Epidermal melanocyte (primary cell): Measurements from ENCODE around the gene RNF31.

ENCODE experiments used
- DNase-seq: peaks from one replicate; pipeline ENCODE4 v3.0.0; 2011; ENCODE audit warnings: low spot score; ENCODE audit not compliant: insufficient read length

RNF31 gene

DNA sequence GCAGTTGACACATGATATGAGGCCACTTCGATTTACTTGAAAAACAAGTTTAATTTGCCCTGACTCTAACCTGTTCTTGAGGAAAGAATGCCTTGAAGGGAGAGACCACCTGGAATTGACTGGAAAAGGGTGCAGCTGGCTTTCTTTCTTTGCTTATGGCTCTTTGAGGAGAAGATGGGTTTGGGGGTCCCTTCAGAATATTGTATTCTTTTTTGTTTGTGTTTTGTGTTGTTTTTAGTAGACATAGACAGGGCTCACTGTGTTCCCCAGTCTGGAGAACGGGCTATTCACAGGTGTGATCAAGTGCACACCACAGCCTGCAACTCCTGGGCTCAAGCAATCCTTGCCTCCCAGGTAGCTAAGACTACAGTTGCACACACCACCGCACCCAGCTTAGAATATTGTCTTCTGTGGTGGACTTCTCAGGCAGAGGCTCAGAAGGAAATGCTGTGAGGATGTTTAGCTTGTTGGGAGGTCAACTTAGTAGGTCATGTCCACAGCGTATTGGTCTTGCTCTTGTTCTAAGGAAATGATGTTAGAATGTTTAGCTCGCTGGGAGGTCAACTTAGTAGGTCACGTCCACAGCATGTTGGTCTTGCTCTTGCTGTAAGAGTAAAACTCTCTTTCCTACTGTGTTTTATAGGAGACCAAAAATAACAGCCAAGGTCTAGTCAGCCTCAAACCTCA is 31.0 kb upstream of the RNF31 start:
- no peak for DNase-seq

DNA sequence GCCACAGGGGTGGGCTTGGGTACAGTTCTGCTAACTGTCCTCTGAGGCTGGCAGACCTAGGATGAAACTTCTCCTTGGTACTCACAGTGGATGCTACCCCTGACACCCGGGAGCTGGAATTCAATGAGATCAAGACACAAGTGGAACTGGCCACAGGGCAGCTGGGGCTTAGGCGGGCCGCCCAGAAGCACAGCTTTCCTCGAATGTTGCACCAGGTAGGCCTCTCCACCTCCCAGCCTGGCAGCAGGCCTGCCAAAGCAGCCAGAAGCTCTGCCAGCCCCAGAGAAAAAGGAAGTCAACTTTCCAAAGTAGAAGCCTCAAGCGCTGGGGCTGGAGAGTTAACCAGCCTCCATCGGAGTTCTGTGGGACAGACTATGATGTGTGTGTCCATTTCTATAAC is 30.1 kb upstream of the RNF31 start:
- DNase-seq, result no peak

DNA sequence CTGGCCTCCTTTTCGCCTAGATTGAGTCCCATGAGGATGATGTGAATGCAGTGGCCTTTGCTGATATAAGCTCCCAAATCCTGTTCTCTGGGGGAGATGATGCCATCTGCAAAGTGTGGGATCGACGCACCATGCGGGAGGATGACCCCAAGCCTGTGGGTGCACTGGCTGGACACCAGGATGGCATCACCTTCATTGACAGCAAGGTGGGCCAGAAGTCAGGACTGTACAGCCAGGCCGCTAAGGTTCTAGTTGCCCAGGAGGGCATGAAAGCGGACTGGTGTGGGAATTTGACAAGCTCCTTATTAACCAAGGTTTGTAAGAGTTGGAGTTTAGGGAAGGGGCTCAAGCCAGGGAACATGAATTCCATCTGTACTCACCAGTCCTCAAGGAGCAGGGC is 27.6 kb upstream of the RNF31 start:
- no peak for DNase-seq

DNA sequence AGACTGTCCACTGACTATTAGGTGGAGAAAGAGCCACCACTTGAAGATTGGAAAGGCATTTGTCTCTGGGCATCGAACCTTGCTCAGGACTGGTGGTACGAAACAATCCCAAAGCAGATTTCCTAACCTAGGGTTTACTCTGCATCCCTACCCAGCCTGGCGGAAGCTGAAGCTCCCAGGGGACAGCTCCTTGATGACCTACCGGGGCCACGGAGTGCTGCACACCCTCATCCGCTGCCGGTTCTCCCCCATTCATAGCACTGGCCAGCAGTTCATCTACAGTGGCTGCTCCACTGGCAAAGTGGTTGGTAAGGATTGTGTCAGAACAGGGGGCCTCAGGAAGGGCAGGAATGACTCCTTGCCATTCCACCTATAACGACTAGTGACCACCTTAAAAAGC is 26.1 kb upstream of the RNF31 start:
- DNase-seq, result no peak

DNA sequence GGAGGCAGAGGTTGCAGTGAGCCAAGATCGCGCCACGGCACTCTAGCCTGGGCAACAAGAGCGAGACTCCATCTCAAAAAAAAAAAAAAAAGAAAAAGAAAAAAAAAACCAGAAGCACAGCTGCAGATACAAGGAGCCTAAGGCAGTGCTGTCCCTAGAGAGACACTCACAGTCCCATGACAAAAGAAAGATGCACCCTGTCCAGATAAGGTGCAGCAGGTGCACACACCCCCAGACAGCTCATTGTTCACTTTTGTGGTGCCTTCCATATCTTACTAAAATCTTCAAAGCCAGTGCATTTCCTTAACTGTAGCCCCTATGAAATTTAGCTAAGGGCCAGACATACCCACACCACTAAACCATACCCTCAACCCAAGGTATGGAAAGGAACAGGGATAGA is 24.9 kb upstream of the RNF31 start:
- DNase-seq, result no peak

DNA sequence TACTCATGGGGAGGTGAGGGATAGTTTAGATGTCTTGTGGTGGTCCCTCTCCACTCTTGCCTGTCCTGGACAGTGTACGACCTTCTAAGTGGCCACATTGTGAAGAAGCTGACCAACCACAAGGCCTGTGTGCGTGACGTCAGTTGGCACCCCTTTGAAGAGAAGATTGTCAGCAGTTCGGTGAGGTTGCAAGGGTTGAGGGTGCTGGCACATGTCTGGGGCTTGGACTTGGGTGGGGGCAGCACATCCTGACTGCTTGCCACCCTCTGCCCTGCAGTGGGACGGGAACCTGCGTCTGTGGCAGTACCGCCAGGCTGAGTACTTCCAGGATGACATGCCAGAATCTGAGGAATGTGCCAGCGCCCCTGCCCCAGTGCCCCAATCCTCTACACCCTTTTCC is 24.4 kb upstream of the RNF31 start:
- DNase-seq, result no peak

DNA sequence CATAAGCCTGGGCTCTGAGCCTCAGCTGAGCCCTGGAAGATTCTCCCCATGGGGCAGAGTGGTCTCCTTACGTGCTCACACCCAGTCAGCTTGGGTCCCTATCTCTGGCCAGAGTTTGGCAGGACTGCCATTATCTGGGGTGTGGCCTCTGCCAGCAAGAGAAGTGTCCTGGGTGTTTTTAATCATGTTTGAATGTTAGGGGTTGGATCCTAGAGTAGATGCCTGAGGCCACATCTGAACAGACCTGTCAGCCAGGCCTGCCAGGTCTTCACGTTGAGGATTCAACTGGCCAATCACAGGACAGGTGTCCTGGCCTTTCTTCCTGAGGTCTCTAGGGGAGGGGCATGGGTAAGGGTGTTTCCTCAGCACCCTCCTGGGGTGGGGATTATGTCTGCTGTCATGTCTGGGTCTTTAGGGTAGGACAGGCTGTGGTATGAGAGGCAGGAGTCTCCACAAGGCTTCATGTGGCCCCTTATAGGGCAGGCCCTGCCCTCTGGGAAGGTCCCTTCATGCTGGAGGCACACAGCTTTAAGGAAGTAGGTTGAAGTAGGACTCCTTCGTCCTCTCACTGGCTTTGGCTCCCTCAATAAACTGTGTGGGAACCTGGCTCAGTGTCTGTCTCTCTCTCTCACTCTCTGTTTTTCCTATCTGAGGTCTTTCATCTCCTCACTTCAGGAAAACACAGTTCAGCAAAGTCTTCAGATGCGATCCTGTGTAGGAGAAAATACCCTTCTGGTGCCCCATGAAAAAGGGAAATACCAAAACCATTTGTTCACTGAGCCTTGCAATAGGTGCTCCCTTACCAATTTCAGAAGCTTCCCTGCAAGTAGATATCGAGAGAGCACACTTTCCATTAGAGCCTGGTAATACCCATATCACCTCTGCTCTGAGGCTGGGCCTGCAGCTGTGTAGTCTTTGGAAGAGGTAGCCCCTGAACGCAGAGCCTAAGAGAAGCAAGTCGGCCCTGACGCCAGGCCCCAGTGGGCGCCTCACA is 23.6 kb upstream of the RNF31 start:
- no peak for DNase-seq

DNA sequence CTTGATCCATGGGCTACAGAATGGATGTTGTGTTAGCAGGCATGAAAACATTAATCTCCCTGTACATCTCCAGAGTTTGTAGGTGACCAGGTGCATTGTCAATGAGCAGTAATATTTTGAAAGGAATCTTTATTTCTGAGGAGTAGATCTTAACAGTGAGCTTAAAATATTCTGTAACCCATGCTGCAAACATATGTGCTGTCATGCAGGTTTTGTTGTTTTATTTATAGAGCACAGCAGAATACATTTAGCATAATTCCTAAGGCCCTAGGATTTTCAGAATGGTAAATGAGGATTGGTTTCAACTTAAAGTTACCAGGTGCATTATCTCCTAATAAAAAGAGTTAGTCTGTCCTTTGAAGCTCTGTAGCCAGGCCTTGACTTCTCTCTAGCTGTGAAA is 20.4 kb upstream of the RNF31 start:
- no peak for DNase-seq

DNA sequence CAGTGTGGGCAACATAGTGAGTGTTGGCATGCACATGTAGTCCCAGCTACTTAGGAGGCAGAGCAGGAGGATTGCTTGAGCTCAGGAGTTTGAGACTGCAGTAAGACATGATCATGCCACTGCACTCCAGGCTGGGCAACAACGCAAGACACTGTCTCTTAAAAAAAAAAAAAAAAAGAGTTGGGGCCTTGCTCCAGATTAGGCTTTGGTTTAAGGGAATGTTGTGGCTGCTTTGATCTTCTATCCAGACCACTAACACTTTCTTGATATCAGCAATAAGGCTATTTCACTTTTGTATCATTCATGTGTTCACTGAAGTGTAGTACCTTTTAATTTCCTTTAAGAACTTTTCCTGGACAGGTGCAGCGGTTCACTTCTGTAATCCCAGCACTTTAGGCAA is 19.6 kb upstream of the RNF31 start:
- DNase-seq, result no peak

DNA sequence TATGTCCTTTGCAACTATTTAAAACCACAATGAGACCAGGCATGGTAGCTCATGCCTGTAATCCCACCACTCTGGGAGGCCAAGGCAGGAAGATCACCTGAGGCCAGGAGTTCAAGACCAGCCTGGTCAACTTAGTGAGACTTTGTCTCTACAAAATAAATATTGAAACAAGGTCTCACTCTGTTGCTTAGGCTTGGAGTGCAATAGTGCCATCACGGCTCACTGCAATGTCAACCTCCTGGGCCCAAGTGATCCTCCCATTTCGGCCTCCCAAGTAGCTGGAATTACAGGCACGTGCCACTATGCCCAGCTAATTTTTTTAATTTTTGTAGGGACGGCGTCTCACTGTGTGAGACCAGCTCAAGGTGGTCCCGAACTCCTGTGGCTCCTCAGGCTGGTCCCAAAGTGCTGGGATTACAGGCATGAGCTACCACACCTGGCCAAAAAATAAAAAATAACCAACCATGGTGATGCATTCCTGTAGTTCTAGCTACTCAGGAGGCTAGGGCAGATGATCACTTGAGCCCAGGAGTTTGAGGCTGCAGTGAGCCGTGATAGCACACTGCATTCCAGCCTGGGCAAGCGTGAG is 17.8 kb upstream of the RNF31 start:
- DNase-seq, result no peak

DNA sequence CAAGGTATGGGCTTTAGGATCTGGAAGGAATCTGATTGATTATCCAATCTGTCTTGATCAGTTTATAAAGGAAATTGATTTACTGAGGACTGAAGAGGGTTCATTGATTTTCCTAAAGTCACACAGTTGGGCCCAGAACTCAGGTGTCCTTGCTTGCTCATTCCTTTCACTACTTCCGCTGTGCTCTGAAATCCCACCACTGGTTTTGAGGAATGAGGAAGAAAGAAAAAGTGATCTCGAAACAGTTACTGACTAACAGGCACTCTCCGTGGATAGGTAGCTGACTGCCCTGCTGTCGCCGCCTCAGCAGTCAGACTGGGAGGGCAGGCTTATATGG is 16.9 kb upstream of the RNF31 start, which contains the start of gene FITM1:
Gene FITM1, plus strand, starts transcription at position 280 of the 337 bp plus-strand sequence. CDS start 905 bp downstream, outside the sequence.
- no peak for DNase-seq

DNA sequence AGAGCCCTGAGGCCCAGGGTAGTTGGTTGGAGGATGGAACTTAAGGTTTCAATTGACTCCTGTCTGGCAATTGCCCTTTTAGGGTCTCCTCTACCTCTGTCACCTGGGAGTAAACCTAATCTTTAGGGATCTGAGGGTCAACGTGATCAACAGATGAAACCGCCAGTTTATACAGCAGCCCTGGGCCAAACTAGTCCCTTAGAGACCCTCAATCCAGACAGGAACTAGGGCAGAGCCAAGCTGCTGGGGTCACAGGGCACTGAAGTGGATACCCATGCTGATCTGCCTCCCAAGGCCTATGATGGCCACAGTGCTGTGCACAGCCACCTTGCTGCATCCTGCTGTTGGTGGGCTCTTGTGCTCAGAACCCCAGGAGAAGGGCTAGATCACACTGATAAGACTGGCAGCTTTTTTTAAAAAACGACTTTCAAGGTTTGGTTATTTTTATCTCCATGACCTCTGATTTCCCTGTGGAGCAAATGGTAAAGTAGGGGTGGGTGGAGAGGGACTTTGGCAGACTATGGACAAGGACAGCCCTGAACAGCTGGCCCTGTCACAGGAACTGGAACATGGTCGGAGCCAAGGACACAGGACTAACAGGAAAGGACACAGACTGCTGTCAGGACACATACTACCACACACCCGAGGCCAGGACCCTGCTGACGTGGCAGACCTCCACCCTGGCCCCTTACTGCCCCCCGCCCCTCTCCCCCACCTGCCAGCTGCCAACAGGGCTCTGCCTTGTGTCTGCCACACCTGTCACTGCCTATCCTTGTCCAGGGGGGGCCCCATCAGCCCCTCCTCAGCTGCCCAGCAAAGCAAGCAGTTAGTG is 16.4 kb upstream of the RNF31 start:
- no peak for DNase-seq

DNA sequence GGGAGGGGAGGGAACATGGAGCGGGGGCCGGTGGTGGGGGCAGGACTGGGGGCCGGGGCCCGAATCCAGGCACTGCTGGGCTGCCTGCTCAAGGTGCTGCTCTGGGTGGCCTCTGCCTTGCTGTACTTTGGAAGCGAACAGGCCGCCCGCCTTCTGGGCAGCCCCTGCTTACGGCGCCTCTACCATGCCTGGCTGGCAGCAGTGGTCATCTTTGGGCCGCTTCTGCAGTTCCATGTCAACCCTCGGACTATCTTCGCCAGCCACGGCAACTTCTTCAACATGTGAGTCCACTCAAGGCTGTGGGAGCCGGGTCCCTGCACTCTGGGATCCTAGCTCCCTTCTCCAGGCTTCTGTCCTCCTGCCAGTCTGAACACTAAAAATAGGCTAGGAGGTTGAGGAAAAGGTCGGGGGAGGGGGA is 15.7 kb upstream of the RNF31 start:
- no peak for DNase-seq

DNA sequence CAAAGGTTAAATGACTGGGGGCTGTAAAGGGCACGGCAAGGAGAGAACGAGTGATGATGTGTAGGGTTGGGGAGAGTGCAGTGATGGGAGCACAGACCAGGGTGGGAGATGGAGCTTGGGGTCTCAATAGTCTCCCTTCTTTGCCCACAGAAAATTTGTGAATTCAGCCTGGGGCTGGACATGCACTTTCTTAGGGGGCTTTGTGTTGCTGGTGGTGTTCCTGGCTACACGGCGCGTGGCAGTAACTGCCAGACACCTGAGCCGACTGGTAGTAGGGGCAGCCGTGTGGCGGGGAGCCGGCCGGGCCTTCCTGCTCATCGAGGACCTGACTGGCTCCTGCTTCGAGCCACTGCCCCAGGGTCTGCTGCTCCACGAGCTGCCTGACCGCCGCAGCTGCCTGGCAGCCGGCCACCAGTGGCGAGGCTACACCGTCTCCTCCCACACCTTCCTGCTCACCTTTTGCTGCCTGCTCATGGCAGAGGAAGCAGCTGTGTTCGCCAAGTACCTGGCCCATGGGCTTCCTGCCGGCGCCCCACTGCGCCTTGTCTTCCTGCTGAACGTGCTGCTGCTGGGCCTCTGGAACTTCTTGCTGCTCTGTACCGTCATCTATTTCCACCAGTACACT is 15.1 kb upstream of the RNF31 start:
- no peak for DNase-seq

DNA sequence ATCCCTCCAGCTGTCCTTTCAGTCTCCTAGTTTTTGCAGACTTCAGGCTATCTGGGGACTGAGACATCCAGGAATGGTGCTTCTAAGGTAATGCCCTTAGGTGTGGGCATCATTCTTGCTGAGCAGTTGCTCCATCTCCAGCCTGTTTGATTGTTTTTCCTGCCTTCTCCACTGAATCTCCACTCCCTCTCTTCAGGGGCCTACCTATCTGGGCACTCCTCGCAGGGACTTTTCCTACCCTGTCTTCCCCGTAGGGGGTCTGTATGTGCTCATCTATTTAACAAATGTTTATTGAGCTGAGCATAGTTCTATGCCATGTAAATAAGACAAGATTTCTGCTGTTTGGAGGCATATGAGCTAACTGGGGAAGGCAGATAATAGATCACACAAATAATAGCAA is 14.3 kb upstream of the RNF31 start:
- no peak for DNase-seq

DNA sequence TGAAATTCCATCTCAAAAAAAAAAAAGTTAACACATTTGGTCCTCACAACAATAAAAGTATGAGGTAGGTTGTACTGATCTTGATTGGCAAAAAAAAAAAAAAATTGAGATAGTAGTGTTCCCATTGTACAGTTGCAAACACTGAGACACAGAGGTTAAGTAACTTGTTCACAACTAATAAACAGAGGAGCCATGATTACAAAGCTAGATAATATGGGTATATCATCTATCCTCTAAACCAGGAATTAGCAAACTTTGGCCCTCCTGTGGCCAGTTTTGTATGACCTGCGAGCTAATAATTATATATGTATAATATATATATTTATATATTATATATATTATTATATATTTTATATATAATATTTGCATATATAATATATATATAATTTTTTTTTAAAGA is 13.6 kb upstream of the RNF31 start:
- no peak for DNase-seq

DNA sequence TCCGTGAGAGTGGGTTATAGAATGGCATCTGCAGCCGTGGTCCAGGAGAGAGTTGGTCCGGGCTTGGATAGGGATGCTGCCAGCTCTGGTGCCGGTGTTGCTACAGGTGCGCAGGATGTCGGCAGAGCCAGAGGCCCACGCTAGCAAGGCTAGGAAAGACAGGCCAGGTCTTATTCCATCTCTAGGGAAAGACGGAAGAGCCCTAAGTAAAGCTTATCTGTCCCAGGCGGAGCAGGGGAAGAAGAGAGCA is 11.8 kb upstream of the RNF31 start:
- no peak for DNase-seq

DNA sequence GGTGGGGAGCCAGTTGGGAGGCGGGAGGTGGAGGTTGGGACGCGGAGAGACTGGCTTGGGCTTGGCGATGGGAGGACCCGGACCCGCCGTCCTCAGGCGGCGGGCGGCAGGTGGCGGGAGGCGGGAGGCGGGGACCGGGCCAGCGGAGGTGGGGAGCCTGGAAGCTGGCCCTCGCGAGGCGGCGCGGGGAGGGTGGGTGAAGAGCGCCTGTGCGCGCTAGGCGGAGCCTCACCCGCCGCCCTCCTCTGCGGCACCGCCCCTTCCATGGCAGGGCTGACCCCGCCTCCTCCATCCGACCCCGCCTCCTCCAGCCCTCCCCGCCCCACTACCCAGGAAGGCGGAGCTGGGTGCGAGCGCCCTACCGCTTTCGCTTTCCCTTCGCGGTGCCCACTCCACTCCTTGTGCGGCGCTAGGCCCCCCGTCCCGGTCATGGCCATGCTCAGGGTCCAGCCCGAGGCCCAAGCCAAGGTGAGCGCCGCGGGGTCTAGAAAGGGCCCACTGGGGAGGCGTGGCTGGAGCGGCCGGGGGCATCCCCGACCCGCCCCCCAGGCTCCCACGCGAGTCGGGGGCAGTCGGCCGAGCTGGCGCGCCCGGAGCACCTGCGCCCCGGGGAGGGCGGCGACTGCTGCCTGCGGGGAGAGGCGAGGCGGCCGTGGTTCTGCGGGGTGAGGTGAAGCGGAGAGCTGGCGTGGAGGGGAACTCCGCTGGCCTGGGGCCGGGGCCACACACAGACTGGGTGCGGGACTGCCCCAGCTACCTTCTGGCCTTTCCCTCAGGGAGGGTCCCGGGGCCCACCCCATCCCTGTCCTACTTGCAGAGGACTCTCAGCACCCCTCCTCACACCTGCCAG is 11.2 kb upstream of the RNF31 start, which contains the start of gene PSME1:
Gene PSME1, plus strand, starts transcription at position 361 of the 850 bp plus-strand sequence. Its CDS starts 69 bp downstream, at position 430.
- DNase-seq, result peak; percentile 95

DNA sequence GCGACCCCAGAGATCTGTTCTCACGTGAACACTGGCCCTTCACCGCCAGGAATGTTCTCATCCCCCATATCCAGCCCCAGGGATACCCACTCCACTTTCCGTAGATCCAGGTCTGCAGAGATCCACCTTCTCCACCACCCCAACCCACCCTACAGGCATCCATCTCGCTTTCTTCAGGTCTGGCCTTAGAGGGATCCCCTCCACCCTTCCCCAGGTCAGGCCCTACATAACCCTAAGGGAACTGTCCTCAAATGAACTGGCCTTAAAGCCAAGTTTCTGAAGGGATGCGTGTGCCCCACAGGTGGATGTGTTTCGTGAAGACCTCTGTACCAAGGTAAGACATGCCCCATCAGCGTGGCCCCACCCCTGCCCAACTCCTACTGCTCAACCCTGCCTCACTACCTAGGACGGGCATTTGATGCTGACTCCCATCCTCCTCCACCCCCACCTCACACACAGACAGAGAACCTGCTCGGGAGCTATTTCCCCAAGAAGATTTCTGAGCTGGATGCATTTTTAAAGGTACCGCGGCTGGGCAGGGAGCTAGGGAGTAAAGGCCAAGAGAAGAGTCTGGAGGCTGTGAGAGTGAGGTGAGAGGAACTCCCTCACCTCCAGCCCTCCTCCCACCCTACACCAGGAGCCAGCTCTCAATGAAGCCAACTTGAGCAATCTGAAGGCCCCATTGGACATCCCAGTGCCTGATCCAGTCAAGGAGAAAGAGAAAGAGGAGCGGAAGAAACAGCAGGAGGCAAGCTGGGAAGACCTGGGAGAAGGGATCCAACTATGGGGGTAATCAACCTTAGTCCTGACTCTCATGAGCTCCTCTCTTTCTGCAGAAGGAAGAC is 10.4 kb upstream of the RNF31 start:
- DNase-seq, result no peak
